Measurements from ENCODE around the gene FRAT1. TPM values are rescaled to one million over a fixed set of nuclear protein-coding genes. Genes with fewer than 3 reads are reported as not detected.

Gene FRAT1
- total and polyA plus RNA-seq, 3 donors from 2014 or later: 9.7 to 29.9 (median 22.1) TPM

DNA sequence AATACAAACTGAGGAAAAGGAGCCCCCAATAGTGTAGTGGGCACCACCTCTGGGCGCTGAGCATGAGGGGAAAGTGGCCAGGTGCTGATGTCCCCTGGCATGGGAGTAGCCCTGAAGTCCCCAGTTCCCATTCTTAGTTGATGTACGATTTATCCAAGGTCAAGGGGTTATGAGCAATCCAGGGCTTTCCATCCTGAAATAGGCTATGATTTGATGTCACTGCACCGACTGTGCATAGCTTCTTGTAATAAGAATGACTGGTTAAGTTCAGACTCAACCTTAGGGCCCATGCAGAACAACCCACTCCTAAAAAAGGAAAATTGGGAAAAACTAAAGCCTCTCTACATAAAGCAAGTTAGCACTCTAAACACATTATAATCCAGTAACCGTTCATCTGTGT lies 4.4 kb downstream of the FRAT1 start:
- TF ChIP-seq POLR2A (IDR thresholded peaks at IDR 0.05): no peak
- TF ChIP-seq, protein P1, sequence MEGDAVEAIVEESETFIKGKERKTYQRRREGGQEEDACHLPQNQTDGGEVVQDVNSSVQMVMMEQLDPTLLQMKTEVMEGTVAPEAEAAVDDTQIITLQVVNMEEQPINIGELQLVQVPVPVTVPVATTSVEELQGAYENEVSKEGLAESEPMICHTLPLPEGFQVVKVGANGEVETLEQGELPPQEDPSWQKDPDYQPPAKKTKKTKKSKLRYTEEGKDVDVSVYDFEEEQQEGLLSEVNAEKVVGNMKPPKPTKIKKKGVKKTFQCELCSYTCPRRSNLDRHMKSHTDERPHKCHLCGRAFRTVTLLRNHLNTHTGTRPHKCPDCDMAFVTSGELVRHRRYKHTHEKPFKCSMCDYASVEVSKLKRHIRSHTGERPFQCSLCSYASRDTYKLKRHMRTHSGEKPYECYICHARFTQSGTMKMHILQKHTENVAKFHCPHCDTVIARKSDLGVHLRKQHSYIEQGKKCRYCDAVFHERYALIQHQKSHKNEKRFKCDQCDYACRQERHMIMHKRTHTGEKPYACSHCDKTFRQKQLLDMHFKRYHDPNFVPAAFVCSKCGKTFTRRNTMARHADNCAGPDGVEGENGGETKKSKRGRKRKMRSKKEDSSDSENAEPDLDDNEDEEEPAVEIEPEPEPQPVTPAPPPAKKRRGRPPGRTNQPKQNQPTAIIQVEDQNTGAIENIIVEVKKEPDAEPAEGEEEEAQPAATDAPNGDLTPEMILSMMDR (IDR thresholded peaks at IDR 0.05): no peak
- H3K4me3 ChIP-seq: no peak overlapping the region
- 67 to 90% methylated on average over 4 of the region's 4 CpGs for WGBS, 2 donors
- H3K9me3 ChIP-seq: no peaks in the 10 kb centered on the region
- H3K27me3 ChIP-seq: no peaks in the 10 kb centered on the region
- H3K27ac ChIP-seq: no peak overlapping the region
- H3K4me1 ChIP-seq: peaks cover 13% of the 10 kb centered on the region
- DNase-seq: no peak
- no peaks in the 10 kb centered on the region for H3K36me3 ChIP-seq (ENCODE audit: low read depth, missing control alignments)
- intact Hi-C loops (cut with DNase I; ENCODE audit: low total_unique reads): no loop called here

DNA sequence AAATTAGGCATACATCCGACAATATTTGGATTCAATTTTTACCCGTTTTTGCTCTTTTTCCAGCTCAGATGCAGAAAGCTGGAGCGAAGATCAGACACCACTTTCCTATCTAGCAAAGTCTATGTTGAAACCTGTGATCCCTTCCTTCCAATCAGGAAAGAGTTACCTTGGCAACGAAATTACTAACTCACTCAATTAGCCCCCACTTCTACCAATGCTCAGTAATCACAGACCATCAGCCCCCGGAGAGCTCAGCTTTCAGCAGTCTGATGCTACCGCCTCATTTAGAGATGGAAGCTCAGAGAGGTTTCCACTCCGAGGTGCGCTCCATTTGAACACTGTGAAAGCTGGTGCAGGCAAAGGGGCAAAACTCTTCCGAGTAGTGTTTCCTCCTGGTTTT lies 6.7 kb downstream of the FRAT1 start:
- Histone ChIP-seq H3K4me1 (peaks cover 10% of the 10 kb centered on the region), H3K36me3 (ENCODE audit: low read depth, missing control alignments) (no peaks in the 10 kb centered on the region), H3K27ac (no peak overlapping the region), H3K4me3 (no peak overlapping the region), H3K9me3 (no peaks in the 10 kb centered on the region), H3K27me3 (no peaks in the 10 kb centered on the region)
- WGBS, 2 donors: 77 to 82% methylated on average over 9 of the region's 9 CpGs
- no peak for DNase-seq
- intact Hi-C loops (cut with DNase I; ENCODE audit: low total_unique reads): no loop called here
- TF ChIP-seq, protein P1 (IDR thresholded peaks at IDR 0.05): no peak
- no peak for TF ChIP-seq POLR2A (IDR thresholded peaks at IDR 0.05)

DNA sequence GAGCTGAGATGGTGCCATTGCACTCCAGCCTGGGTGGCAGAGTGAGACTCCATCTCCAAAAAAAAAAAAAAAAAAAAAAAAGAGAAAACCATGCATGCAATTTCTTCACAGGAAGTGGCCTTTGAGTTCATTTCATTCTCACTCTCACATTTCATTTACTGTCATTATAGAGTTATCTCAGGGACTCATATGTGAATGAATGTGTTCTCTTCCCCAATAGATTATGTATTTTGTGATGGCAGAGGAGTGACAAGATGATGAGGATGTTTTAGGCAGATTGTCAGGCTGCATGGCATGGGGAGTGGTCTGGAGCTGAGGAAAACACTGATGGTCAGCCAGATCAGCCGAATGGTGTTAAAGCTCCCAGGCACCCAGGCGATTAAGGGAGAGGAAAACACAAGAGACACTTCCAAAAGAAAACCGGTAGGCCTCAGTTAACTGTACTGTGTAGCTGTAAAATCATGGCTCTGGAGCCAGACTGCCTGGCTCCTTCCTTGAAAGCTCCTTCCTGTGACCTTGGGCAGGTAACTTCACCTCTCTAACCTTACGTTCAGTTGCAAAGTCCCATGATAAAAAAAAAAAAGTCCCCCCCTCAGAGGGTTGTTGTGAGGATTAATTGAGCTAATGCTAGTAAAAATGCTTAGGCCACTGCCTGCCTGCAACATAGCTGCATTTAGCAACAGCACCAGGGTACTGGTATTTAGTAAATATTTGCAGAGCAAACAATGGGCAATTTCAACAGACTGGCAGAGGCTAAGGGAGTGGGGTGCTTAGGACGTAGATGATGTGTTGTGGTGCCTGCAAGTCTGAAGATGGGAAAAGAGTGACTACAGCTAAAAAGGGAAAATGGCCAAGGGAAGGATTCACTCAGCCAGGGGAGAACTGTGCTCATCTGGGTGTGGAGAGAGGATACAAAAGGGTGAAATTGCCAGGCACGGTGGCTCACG lies 8.6 kb downstream of the FRAT1 start:
- Histone ChIP-seq H3K4me3 (no peak overlapping the region), H3K36me3 (ENCODE audit: low read depth, missing control alignments) (no peaks in the 10 kb centered on the region), H3K27me3 (no peaks in the 10 kb centered on the region), H3K27ac (no peak overlapping the region), H3K4me1 (peaks cover 21% of the 10 kb centered on the region), H3K9me3 (no peaks in the 10 kb centered on the region)
- 77 to 83% methylated on average over 7 of the region's 7 CpGs for WGBS, 2 donors
- TF ChIP-seq, protein P1 (IDR thresholded peaks at IDR 0.05): no peak
- TF ChIP-seq POLR2A (IDR thresholded peaks at IDR 0.05): no peak
- no peak for DNase-seq
- intact Hi-C loops (cut with DNase I; ENCODE audit: low total_unique reads): no loop called here

DNA sequence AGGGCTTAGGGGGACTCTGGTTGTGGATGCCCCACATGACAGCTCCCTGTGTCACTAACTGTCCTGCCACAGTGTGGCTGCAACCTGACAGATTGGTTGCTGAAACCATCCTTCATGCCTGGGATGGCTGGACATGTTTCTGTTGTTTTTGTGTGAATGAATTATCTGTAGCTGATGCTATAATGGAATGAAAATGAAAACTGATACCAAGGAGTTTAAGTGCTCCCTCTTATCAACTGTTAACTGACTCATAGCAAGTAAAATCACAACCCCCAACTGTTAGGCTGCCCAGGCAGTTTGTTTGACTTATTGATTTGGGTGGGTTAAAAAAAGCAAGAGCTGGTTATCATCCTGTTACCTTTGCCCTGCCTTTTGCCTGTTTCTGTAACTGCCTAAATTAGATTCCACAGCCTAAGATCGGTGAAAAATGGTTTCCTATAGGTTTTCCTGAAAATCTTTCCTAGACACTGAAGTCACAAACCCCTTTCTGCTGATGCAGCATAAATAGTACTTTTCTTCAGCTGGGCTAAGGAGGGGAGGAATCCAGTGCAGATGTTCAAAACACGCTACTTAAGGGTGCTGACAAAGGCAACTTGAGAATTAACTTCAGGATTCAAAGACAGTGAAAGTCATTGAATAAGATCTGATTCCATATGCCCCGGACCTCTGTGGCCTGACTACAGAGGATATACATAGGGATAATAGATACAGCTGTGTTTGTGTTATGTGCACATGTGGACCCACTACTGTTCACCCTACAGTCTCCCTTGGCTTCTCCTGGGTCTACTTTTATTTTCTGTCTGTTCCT lies 9.8 kb downstream of the FRAT1 start:
- no peak for TF ChIP-seq POLR2A (IDR thresholded peaks at IDR 0.05)
- TF ChIP-seq, protein P1 (IDR thresholded peaks at IDR 0.05): no peak
- DNase-seq: no peak
- Histone ChIP-seq H3K27me3 (no peaks in the 10 kb centered on the region), H3K4me3 (no peak overlapping the region), H3K4me1 (peaks cover 21% of the 10 kb centered on the region), H3K36me3 (ENCODE audit: low read depth, missing control alignments) (no peaks in the 10 kb centered on the region), H3K9me3 (no peaks in the 10 kb centered on the region), H3K27ac (no peak overlapping the region)
- WGBS, 2 donors: 87 to 92% methylated on average over 3 of the region's 3 CpGs
- intact Hi-C loops (cut with DNase I; ENCODE audit: low total_unique reads): no loop called here
